ENCODE measurements around the gene PLEKHG1. TPM values are rescaled to one million over a fixed set of nuclear protein-coding genes. Genes with fewer than 3 reads are reported as not detected.

Gene PLEKHG1
- total RNA-seq, 1 donor from 2014 or later: 42.2 TPM

GRCh38 chr6:150565945-150566344 lies 33.7 kb upstream of the PLEKHG1 start:
- H3K27me3 Mint-ChIP-seq: no peaks in the 10 kb centered on the region
- H3K9me3 Mint-ChIP-seq (ENCODE audit: low read depth): no peaks in the 10 kb centered on the region
- H3K4me1 Mint-ChIP-seq (ENCODE audit: low read depth): peaks cover 52% of the 10 kb centered on the region
- no peaks in the 10 kb centered on the region for H3K36me3 Mint-ChIP-seq (ENCODE audit: insufficient read depth)
- DNase-seq (ENCODE audit: low spot score, unreplicated experiment): no peak
- TF ChIP-seq CTCF (IDR thresholded peaks at IDR 0.05; ENCODE audit: unreplicated experiment): no peak
- H3K4me3 Mint-ChIP-seq (ENCODE audit: low read depth): no peak overlapping the region
- H3K27ac Mint-ChIP-seq: no peak overlapping the region

- Mint-ChIP-seq H3K4me1 (ENCODE audit: low read depth) (peaks cover 52% of the 10 kb centered on the region), H3K9me3 (ENCODE audit: low read depth) (no peaks in the 10 kb centered on the region), H3K27ac (peak overlapping the region; percentile 62), H3K27me3 (no peaks in the 10 kb centered on the region), H3K4me3 (ENCODE audit: low read depth) (no peak overlapping the region), H3K36me3 (ENCODE audit: insufficient read depth) (no peaks in the 10 kb centered on the region)
- no peak for TF ChIP-seq CTCF (IDR thresholded peaks at IDR 0.05; ENCODE audit: unreplicated experiment)
- DNase-seq (ENCODE audit: low spot score, unreplicated experiment): no peak
These were observed 33.2 kb upstream of the PLEKHG1 start for GRCh38 chr6:150566486-150566885.

- Mint-ChIP-seq H3K36me3 (ENCODE audit: insufficient read depth) (no peaks in the 10 kb centered on the region), H3K4me3 (ENCODE audit: low read depth) (no peak overlapping the region), H3K27me3 (no peaks in the 10 kb centered on the region), H3K27ac (peak overlapping the region; percentile 62), H3K9me3 (ENCODE audit: low read depth) (no peaks in the 10 kb centered on the region), H3K4me1 (ENCODE audit: low read depth) (peaks cover 53% of the 10 kb centered on the region)
- no peak for DNase-seq (ENCODE audit: low spot score, unreplicated experiment)
- no peak for TF ChIP-seq CTCF (IDR thresholded peaks at IDR 0.05; ENCODE audit: unreplicated experiment)
These were observed 32.3 kb upstream of the PLEKHG1 start for GRCh38 chr6:150567380-150567779.

GRCh38 chr6:150567823-150568383 lies 31.8 kb upstream of the PLEKHG1 start:
- Mint-ChIP-seq H3K36me3 (ENCODE audit: insufficient read depth) (no peaks in the 10 kb centered on the region), H3K27me3 (no peaks in the 10 kb centered on the region), H3K9me3 (ENCODE audit: low read depth) (no peaks in the 10 kb centered on the region), H3K27ac (peak overlapping the region; percentile 28), H3K4me3 (ENCODE audit: low read depth) (no peak overlapping the region), H3K4me1 (ENCODE audit: low read depth) (peaks cover 58% of the 10 kb centered on the region)
- no peak for TF ChIP-seq CTCF (IDR thresholded peaks at IDR 0.05; ENCODE audit: unreplicated experiment)
- no peak for DNase-seq (ENCODE audit: low spot score, unreplicated experiment)

GRCh38 chr6:150568560-150568959 lies 31.1 kb upstream of the PLEKHG1 start:
- Mint-ChIP-seq H3K4me1 (ENCODE audit: low read depth) (peaks cover 64% of the 10 kb centered on the region), H3K36me3 (ENCODE audit: insufficient read depth) (no peaks in the 10 kb centered on the region), H3K27me3 (no peaks in the 10 kb centered on the region), H3K4me3 (ENCODE audit: low read depth) (no peak overlapping the region), H3K27ac (no peak overlapping the region), H3K9me3 (ENCODE audit: low read depth) (no peaks in the 10 kb centered on the region)
- DNase-seq (ENCODE audit: low spot score, unreplicated experiment): no peak
- TF ChIP-seq CTCF (IDR thresholded peaks at IDR 0.05; ENCODE audit: unreplicated experiment): no peak

Data from progenitor cell of endocrine pancreas (in vitro differentiated cells).